SK-N-SH (cell line): ENCODE measurements around the gene TNN. TPM values are rescaled to one million over a fixed set of nuclear protein-coding genes. Genes with fewer than 3 reads are reported as not detected.
A peak's percentile ranks its signal among the peaks of the same experiment; 100 is the strongest.

Experiments
- CTCF ChIA-PET: fragments of 300-600, 350-600 bp; formaldehyde crosslinking; extraction: SDS; loops from one replicate; lab custom pipeline; 2021; lab: Yijun Ruan, JAX
- POLR2A ChIA-PET: fragments of 350-600 bp; sonication (Branson Sonifier 250); formaldehyde crosslinking; extraction: SDS; loops from one replicate; lab custom pipeline; 2020; ENCODE audit warnings: antibody characterized with exemption, inconsistent platforms; lab: Yijun Ruan, JAX
- DNase-seq: peaks from one replicate; pipeline ENCODE4 v3.0.0; 2012
- H2AFZ ChIP-seq: fragments of 200-600 bp; sonication (generic); 2 replicates; pipeline ENCODE4 v1.8.1; 2016; ENCODE audit warnings: antibody characterized with exemption, mild to moderate bottlenecking, low read depth
- H3F3A ChIP-seq: fragments of 200-600 bp; sonication (generic); replicated peaks from 2 replicates; pipeline ENCODE3; 2016; ENCODE audit warnings: antibody characterized with exemption, mild to moderate bottlenecking; ENCODE audit not compliant: insufficient read depth
- H3K27ac ChIP-seq, 2 experiments: fragments of 200-500 bp in 1 of 2; fragments of 200-600 bp in 1 of 2; sonication (Bioruptor generic) in 1 of 2; sonication (generic), shearing (Covaris generic) in 1 of 2; 2 replicates each; pipeline versions ENCODE4 v1.5.1 to v1.6.1; 2014 to 2016; ENCODE audit warnings: low read depth in 2 of 2, inconsistent platforms in 1 of 2, low read length in 1 of 2, mild to moderate bottlenecking in 1 of 2, mixed read lengths in 1 of 2
- H3K27me3 ChIP-seq: fragments of 200-600 bp; sonication (generic), shearing (Covaris generic); 2 replicates; pipeline ENCODE4 v1.6.1; 2016; ENCODE audit warnings: mixed run types; ENCODE audit not compliant: insufficient read depth
- H3K36me3 ChIP-seq, 2 experiments: fragments of 200-500 bp in 1 of 2; fragments of 200-600 bp in 1 of 2; sonication (Bioruptor generic) in 1 of 2; sonication (generic) in 1 of 2; replicated peaks in 1 of 2; 2 replicates each; pipeline versions ENCODE3 to v1.5.1; 2014 to 2016; ENCODE audit warnings: low read length in 1 of 2, mild to moderate bottlenecking in 1 of 2; ENCODE audit not compliant: insufficient read depth in 2 of 2, control insufficient read depth in 1 of 2
- H3K4me1 ChIP-seq, 2 experiments: fragments of 200-500 bp in 1 of 2; fragments of 200-600 bp in 1 of 2; sonication (Bioruptor generic) in 1 of 2; sonication (generic), shearing (Covaris generic) in 1 of 2; 2 replicates each; pipeline versions ENCODE4 v1.5.1 to v1.6.1; 2014 to 2016; ENCODE audit warnings: low read depth in 1 of 2, low read length in 1 of 2, mixed run types in 1 of 2; ENCODE audit not compliant: insufficient read depth in 2 of 2, control insufficient read depth in 1 of 2
- H3K4me2 ChIP-seq: fragments of 200-600 bp; sonication (generic), shearing (Covaris generic); 2 replicates; pipeline ENCODE4 v1.6.1; 2017; ENCODE audit warnings: mixed run types
- H3K4me3 ChIP-seq, 2 experiments: fragments of 200-500 bp in 1 of 2; fragments of 200-600 bp in 1 of 2; sonication (Bioruptor generic) in 1 of 2; sonication (generic), shearing (Covaris generic) in 1 of 2; 2 replicates each; pipeline versions ENCODE4 v1.5.1 to v1.8.1; 2014 to 2016; ENCODE audit warnings: low read depth in 2 of 2, inconsistent platforms in 1 of 2, low read length in 1 of 2, mild to moderate bottlenecking in 1 of 2, mixed read lengths in 1 of 2, moderate library complexity in 1 of 2
- H3K79me2 ChIP-seq: fragments of 200-600 bp; sonication (generic); 2 replicates; pipeline ENCODE4 v1.8.1; 2017; ENCODE audit warnings: mild to moderate bottlenecking; ENCODE audit not compliant: insufficient read depth
- H3K9ac ChIP-seq: fragments of 200-600 bp; sonication (generic); 2 replicates; pipeline ENCODE4 v1.6.1; 2017; ENCODE audit warnings: mixed run types
- H3K9me2 ChIP-seq: fragments of 200-600 bp; sonication (generic); 2 replicates; pipeline ENCODE4 v1.6.1; 2017; ENCODE audit warnings: mixed run types
- H3K9me3 ChIP-seq: fragments of 200-600 bp; sonication (generic); 2 replicates; pipeline ENCODE4 v1.6.1; 2017; ENCODE audit warnings: mixed run types, mild to moderate bottlenecking, moderate library complexity
- H4K20me1 ChIP-seq: fragments of 200-600 bp; sonication (generic); 2 replicates; pipeline ENCODE4 v1.6.1; 2017; ENCODE audit warnings: mild to moderate bottlenecking, mixed run types; ENCODE audit not compliant: insufficient read depth
- CTCF ChIP-seq: fragments of 200-600 bp; sonication (generic); IDR thresholded peaks from 2 replicates; pipeline ENCODE4 v1.6.1; 2017; ENCODE audit warnings: antibody characterized with exemption, mild to moderate bottlenecking, moderate library complexity
- ELF1 ChIP-seq: IDR thresholded peaks from 2 replicates; pipeline ENCODE4 v1.4.0; 2012
- FOXM1 ChIP-seq: IDR thresholded peaks from 2 replicates; pipeline ENCODE4 v1.4.0; 2012; ENCODE audit warnings: low read depth, mild to moderate bottlenecking
- IRF3 ChIP-seq: fragments of 150-350 bp; IDR thresholded peaks from 2 replicates; pipeline ENCODE4 v1.6.1; 2016; ENCODE audit warnings: mild to moderate bottlenecking, low read depth, low read length
- NFIC ChIP-seq: IDR thresholded peaks from 2 replicates; pipeline ENCODE4 v1.4.0; 2012; ENCODE audit warnings: borderline replicate concordance
- POLR2AphosphoS5 ChIP-seq: IDR thresholded peaks from 2 replicates; pipeline ENCODE4 v1.6.1; 2012; ENCODE audit warnings: low read depth, low read length
- RCOR1 ChIP-seq: fragments of 150-350 bp; IDR thresholded peaks from 2 replicates; pipeline ENCODE4 v1.6.1; 2017; ENCODE audit warnings: antibody characterized with exemption, low read length
- SIN3A ChIP-seq: IDR thresholded peaks from 2 replicates; pipeline ENCODE4 v1.6.1; 2012; ENCODE audit warnings: low read depth, mild to moderate bottlenecking, low read length, moderate library complexity, borderline replicate concordance
- TAF1 ChIP-seq: IDR thresholded peaks from 2 replicates; pipeline ENCODE4 v1.6.1; 2012; ENCODE audit warnings: low read depth, mild to moderate bottlenecking, low read length, moderate library complexity, borderline replicate concordance
- TCF12 ChIP-seq: IDR thresholded peaks from 2 replicates; pipeline ENCODE4 v1.4.0; 2012
- YY1 ChIP-seq: IDR thresholded peaks from 2 replicates; pipeline ENCODE4 v1.4.0; 2012; ENCODE audit warnings: low read depth, mild to moderate bottlenecking
- WGBS: methylation state at CpG from one replicate; pipeline ENCODE4 v1.1.6; 2017; ENCODE audit warnings: low lambda C conversion rate; 5-methylcytosine and 5-hydroxymethylcytosine counted together
- polyA plus RNA-seq, 3 experiments: library from polyadenylated mRNA; depleted of rRNA; stranded (reverse); fragments of >200 nt; gene quantifications; 2 replicates each; pipeline ENCODE4 v1.2.3, GENCODE V29; 2012

The TNN gene
- polyA plus RNA-seq, 1 of the 3 experiments (the other 2 are of a cell fraction), result not detected

- H3K9me2 ChIP-seq, result no peaks in the 10 kb centered on the region
- no peak for TF ChIP-seq NFIC
- TF ChIP-seq CTCF, result no peak
- no peak for TF ChIP-seq YY1
- no peak for TF ChIP-seq ELF1
- no peak for DNase-seq
- H3K9ac ChIP-seq, result no peak overlapping the region
- H3K4me1 ChIP-seq, result peaks cover 0 to 10% of the 10 kb centered on the region in 2 experiments; a peak in 1 of 4 replicates
- H3F3A ChIP-seq, result no peaks in the 10 kb centered on the region
- H3K27ac ChIP-seq, result no peak overlapping the region
- no peaks in the 10 kb centered on the region for H3K36me3 ChIP-seq
- POLR2A ChIA-PET, result no interaction called here
- H3K27me3 ChIP-seq, result no peaks in the 10 kb centered on the region
- no peak overlapping the region for H3K4me2 ChIP-seq
- no peaks in the 10 kb centered on the region for H3K9me3 ChIP-seq
- 63% methylated on average over 8 of the region's 9 CpGs for WGBS
- H2AFZ ChIP-seq, result no peak overlapping the region
- CTCF ChIA-PET, result interaction anchor here (1.0 to 10.0 kb wide), 5 partner anchors 17 to 119 kb away, joined by 3 to 158 read pairs (median 5); no protein-coding TSS in a partner anchor
- no peaks in the 10 kb centered on the region for H4K20me1 ChIP-seq
- no peaks in the 10 kb centered on the region for H3K79me2 ChIP-seq
- H3K4me3 ChIP-seq, result no peak overlapping the region
These were observed 60.9 kb downstream of the TNN start for GRCh38 chr1:175128523-175128922.

- no peak overlapping the region for H3K4me3 ChIP-seq
- no peaks in the 10 kb centered on the region for H3K9me3 ChIP-seq
- H3F3A ChIP-seq, result no peaks in the 10 kb centered on the region
- no peak overlapping the region for H3K9ac ChIP-seq
- H3K27ac ChIP-seq, result no peak overlapping the region; a peak in 1 of 4 replicates
- CTCF ChIA-PET, result interaction anchor here (0.6 to 10.0 kb wide), 6 partner anchors 13 to 120 kb away, joined by 3 to 158 read pairs (median 4); no protein-coding TSS in a partner anchor
- no peaks in the 10 kb centered on the region for H3K36me3 ChIP-seq
- H3K79me2 ChIP-seq, result no peaks in the 10 kb centered on the region
- no peaks in the 10 kb centered on the region for H3K9me2 ChIP-seq
- no peaks in the 10 kb centered on the region for H4K20me1 ChIP-seq
- TF ChIP-seq TCF12 (peak; percentile 33; the same call in 1 of the 2 replicates), IRF3 (no peak), TAF1 (no peak)
- POLR2A ChIA-PET, result no interaction called here
- no peak for DNase-seq
- no peak overlapping the region for H2AFZ ChIP-seq
- H3K27me3 ChIP-seq, result no peaks in the 10 kb centered on the region
- peaks cover 0 to 10% of the 10 kb centered on the region in 2 experiments; a peak in 1 of 4 replicates for H3K4me1 ChIP-seq
- no peak overlapping the region for H3K4me2 ChIP-seq
- WGBS, result 87% methylated on average over 1 of the region's 1 CpG
These were observed 61.5 kb downstream of the TNN start for GRCh38 chr1:175129182-175129581.

- WGBS, result 35% methylated on average over 2 of the region's 2 CpGs
- POLR2A ChIA-PET, result no interaction called here
- no peaks in the 10 kb centered on the region for H3K9me2 ChIP-seq
- CTCF ChIA-PET, result interaction anchor here (0.6 to 10.0 kb wide), 5 partner anchors 13 to 120 kb away, joined by 3 to 158 read pairs (median 3); no protein-coding TSS in a partner anchor
- no peak overlapping the region for H2AFZ ChIP-seq
- no peak overlapping the region for H3K4me2 ChIP-seq
- H3K9me3 ChIP-seq, result no peaks in the 10 kb centered on the region
- no peak for DNase-seq
- H3K27ac ChIP-seq, result peak overlapping the region in 1 of 2 experiments; percentile 60; a peak in 2 of 4 replicates
- H3K4me3 ChIP-seq, result no peak overlapping the region
- no peak overlapping the region for H3K9ac ChIP-seq
- no peaks in the 10 kb centered on the region for H3K27me3 ChIP-seq
- no peaks in the 10 kb centered on the region for H3K79me2 ChIP-seq
- H3F3A ChIP-seq, result no peaks in the 10 kb centered on the region
- peaks cover 0 to 10% of the 10 kb centered on the region in 2 experiments; a peak in 1 of 4 replicates for H3K4me1 ChIP-seq
- H3K36me3 ChIP-seq, result no peaks in the 10 kb centered on the region
- H4K20me1 ChIP-seq, result no peaks in the 10 kb centered on the region
- TF ChIP-seq IRF3, result no peak
- TF ChIP-seq RCOR1, result no peak
- no peak for TF ChIP-seq FOXM1
- TF ChIP-seq SIN3A, result no peak
- TF ChIP-seq POLR2AphosphoS5, result no peak
- TF ChIP-seq, all 33 proteins: peak for 0
These were observed 62.0 kb downstream of the TNN start for GRCh38 chr1:175129644-175129996.
